Neural progenitor cell (in vitro differentiated cells): ENCODE measurements around the gene RARRES1.

Experiments used
- EZH2 ChIP-seq: fragments of 200-600 bp; sonication (generic); IDR thresholded peaks from 2 replicates; pipeline ENCODE4 v1.6.1; 2017; ENCODE audit warnings: antibody characterized with exemption, mild to moderate bottlenecking, moderate library complexity
- TF ChIP-seq, protein P1 (sequence below): fragments of 200-600 bp; sonication (generic); IDR thresholded peaks from 2 replicates; pipeline ENCODE4 v1.5.1; 2017; ENCODE audit warnings: antibody characterized with exemption, mild to moderate bottlenecking

DNA sequence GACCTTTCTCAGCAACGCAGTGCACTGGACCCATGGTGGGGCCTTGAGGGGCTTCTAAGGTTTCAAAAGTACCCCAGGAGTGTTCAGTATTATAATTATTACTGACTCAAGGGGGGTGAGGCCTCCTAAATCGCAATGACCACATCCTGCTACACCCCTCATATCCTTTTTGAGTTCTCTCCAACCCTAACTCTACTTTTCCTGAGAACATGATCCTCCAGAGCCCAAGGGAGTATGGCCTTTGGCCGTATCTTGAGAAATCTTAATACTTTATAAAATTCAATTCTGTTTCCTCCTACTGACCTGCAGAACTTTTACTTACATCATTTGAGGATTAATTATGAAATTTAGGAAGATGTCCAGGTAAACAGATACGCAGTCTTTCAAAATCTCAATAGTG, 30.4 kb upstream of the RARRES1 start:
- TF ChIP-seq, protein P1, sequence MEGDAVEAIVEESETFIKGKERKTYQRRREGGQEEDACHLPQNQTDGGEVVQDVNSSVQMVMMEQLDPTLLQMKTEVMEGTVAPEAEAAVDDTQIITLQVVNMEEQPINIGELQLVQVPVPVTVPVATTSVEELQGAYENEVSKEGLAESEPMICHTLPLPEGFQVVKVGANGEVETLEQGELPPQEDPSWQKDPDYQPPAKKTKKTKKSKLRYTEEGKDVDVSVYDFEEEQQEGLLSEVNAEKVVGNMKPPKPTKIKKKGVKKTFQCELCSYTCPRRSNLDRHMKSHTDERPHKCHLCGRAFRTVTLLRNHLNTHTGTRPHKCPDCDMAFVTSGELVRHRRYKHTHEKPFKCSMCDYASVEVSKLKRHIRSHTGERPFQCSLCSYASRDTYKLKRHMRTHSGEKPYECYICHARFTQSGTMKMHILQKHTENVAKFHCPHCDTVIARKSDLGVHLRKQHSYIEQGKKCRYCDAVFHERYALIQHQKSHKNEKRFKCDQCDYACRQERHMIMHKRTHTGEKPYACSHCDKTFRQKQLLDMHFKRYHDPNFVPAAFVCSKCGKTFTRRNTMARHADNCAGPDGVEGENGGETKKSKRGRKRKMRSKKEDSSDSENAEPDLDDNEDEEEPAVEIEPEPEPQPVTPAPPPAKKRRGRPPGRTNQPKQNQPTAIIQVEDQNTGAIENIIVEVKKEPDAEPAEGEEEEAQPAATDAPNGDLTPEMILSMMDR = no peak
- TF ChIP-seq EZH2 = no peak
